Measurements from ENCODE around the gene CRB1.

The CRB1 gene

GRCh38 chr1:197526736-197527371, 258.8 kb downstream of the CRB1 start:
- no peak for DNase-seq (ENCODE audit: low read depth in 2 of 2)

All from activated CD4-positive, alpha-beta T cell treated with anti-CD3 and anti-CD28 coated beads for 24 hours (primary cell).